Left renal pelvis (tissue), 4 donors: ENCODE data around the gene TNFAIP1. TPM values are rescaled to one million over a fixed set of nuclear protein-coding genes. Genes with fewer than 3 reads are reported as not detected.
A peak's percentile ranks its signal among the peaks of the same experiment; 100 is the strongest.

Source experiments
- DNase-seq, 4 donors: peaks; one replicate each; pipeline ENCODE4 v3.0.0-alpha.2; 2013; ENCODE audit warnings: low read depth in 4 of 4, low spot score in 3 of 4
- polyA plus RNA-seq, 4 donors: library from polyadenylated mRNA; unstranded; fragments of 120-200 nt; gene quantifications; one replicate each; pipeline ENCODE4 v1.2.1, GENCODE V29; 2013; ENCODE audit not compliant: insufficient read length in 4 of 4

Gene TNFAIP1
- polyA plus RNA-seq, 4 donors, result 32.4 to 47.3 (median 39.4) TPM

DNA sequence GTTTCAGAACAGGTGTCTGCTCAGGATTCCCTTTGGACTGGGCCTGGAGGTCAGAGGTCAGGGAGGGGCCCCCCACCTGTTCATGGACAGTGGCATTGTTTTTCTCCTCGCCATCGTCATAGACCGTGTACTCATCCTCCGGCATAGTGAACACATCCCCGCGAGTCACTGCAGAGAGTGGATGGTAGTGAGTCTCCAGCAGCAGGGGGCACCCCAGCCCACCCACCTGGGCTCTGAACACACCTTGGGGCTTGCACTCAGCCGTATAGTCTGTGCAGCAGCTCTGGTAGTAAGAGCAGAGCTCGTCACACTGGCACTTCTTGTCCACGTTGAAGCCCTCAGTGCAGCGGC is 34.1 kb downstream of the TNFAIP1 start:
- DNase-seq, result no peak

DNA sequence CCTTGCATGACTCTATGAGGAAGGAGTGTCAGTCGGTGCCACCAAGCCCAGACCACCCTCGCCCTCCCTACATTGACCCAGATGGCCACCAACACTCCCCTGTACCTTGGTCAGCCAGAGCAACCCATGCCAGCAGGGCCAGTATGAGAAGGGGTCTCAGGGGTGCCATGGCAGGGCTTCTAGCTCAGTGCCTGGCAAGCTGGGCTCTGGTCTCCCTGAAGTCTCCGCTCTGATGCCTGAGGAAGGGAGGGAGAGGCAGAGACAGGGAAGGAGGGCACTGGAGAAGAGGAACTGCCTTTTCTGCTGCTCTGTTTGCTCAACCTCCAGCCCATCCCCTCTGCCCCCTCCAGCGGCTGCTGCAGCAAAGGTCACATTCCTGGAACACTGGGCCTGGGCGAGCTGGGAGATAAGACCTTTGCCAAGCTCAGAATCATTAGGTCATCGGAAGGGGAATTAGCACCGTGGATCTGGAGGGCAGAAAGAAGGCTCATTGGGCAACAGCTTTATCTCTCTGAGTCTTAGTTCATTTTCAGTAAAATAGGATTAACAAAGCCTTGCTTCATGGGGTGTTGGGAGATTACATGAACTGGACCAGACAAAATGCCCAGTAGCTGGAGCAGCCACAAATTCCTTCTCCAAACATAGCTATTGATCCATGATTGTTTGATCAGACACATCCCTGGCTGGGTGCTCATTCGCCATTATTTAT is 34.6 kb downstream of the TNFAIP1 start, which contains the start of gene VTN:
VTN (minus strand) TSS at position 273 of the 709 bp plus-strand sequence; CDS start at position 169, 104 bp downstream.
- no peak for DNase-seq

DNA sequence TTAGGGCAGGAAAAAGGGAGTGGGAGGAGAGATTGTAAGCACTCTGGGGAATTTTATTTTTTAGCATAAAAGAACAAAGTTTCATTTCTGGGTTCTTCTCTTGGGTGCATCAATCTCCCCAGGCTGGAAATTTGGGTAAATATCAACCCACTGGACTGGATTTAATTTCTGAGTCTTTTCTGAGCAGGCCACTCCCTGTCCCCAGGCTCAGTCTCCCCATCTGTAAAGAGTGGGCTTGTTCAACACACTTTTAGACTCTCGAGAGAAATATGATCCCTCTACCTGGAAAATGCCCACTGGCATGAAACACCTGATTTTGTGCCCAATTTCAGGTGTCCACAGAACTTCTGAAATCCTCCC is 35.2 kb downstream of the TNFAIP1 start:
- DNase-seq, result no peak

DNA sequence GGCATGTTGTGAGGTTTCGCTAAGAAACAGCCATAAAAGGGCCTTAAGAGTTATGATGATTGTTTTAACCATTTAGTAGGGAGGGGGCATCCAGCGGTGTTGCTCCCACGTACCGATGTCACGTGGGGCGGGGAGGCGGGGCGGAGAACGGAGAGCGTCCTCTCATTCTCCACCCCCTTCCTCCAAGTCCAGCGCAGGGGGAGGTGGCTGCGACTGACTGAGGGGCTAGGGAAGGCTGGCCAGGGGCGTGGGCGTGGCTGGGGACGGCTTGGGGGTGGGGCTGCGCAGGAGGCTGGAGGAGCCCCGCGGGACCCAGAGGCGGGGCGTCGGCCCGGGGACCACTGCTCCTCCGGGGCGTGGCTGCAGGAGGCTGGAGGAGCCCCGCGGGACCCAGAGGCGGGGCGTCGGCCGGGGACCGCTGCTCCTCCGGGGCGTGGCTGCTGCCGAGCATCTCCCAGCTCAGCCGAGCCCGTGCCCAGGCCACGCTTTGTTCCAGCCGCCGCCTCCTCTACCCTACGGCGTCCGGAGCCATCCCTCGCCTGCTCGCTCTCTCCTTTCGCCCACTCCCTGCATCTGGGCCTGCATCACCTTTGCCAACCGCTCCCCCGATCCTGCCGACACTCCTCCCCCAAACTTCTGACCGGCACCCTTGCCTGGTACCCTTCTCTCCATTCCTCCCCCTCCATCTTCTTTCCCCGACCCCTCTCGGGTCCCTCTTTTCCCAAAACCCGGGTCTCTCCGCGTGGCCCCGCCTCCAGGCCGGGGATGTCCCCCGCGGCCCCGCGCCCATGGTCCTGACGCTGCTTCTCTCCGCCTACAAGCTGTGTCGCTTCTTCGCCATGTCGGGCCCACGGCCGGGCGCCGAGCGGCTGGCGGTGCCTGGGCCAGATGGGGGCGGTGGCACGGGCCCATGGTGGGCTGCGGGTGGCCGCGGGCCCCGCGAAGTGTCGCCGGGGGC is 36.0 kb downstream of the TNFAIP1 start, which contains the start of gene SARM1:
SARM1 (plus strand) TSS at position 450 of the 958 bp plus-strand sequence; CDS start at position 789, 339 bp downstream.
- peak; percentile 70 to 80 (median 77) for DNase-seq

DNA sequence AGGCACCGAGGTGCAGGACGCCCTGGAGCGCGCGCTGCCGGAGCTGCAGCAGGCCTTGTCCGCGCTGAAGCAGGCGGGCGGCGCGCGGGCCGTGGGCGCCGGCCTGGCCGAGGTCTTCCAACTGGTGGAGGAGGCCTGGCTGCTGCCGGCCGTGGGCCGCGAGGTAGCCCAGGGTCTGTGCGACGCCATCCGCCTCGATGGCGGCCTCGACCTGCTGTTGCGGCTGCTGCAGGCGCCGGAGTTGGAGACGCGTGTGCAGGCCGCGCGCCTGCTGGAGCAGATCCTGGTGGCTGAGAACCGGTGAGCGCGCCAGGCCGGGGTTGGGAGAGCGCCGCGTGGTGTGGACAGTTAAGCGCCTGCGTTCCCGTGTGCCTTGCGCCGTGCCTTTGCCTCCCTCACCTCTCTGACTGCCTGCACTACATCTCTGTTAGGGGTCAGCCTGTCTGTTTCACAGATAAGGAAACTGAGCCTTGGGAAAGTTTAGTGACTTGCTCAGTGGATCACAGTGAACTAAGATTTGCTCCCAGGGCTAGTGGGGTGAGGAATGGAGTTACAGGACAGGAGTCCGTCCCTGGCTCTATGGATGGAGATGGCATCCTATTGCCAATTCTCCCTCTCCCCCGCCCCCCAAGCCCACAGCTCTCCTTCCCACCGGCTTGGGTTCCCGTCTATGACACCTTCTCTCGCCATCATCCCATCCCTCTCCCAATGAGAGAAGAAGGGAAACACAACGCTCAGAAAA is 36.8 kb downstream of the TNFAIP1 start:
- no peak for DNase-seq

DNA sequence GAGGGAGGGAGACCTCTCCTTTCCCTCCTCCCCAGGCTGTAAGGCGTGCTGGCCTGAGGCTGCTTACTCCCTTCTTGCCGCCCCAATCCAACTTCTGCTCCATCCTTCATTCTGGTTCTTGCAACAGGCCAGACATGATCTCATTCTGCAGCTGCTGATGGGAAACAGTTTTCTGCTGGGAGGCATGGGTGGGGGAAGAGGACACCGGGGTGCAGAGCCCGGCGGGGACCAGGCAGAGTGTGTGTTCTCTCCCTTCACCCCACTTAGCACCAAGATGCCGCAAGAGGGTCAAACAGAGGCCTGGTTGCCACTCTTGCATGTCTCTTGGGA is 37.3 kb downstream of the TNFAIP1 start:
- no peak for DNase-seq

DNA sequence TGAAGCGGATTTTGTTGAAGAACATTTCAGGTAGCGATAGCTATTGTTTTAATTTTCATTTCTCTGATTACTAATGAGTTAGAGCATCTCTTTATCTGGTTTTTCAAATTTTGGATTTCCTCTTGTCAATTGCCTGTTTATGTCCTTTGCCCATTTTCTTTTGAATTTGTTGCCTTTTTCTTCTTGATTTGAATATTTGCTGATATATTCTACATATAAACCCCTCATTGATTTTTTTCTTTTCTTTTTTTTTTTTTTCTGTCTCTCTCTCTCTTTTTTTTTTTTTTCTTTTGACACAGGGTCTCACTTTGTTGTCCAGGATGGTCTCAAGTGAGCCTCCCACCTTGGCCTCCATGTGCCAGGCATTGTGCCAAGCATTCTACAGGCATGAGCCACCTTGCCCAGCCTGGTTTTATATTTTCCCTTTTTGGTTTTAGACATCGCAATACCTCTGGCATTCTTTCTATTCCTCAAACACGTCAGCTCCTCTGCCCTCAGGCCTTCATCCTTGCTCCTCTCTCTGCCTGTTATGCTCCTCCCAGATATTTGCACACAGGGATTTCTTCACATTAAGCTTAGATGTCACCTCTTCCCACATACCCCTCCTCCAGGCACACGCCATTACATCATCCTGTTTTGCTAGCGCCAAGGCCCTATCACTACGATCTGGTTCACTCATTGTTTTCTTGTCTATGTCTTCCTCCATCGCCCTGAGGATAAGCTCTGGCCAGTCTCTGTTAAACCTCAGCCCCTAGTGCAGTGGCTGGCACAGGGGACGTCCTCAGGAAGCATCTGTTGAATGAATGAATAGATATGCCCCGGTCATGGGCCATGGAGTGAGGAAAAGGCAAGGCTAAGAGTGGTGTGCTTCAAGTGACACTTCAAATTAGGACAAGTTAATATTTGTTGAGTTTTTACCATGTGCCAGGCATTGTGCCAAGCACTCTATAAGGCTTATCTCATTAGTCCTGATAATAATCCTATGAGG is 44.5 kb downstream of the TNFAIP1 start:
- no peak for DNase-seq

DNA sequence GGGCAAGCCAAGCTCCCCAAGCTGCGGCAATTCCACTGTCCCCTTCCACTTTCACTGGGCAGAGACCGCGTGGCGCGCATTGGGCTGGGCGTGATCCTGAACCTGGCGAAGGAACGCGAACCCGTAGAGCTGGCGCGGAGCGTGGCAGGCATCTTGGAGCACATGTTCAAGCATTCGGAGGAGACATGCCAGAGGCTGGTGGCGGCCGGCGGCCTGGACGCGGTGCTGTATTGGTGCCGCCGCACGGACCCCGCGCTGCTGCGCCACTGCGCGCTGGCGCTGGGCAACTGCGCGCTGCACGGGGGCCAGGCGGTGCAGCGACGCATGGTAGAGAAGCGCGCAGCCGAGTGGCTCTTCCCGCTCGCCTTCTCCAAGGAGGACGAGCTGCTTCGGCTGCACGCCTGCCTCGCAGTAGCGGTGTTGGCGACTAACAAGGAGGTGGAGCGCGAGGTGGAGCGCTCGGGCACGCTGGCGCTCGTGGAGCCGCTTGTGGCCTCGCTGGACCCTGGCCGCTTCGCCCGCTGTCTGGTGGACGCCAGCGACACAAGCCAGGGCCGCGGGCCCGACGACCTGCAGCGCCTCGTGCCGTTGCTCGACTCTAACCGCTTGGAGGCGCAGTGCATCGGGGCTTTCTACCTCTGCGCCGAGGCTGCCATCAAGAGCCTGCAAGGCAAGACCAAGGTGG is 45.7 kb downstream of the TNFAIP1 start:
- no peak for DNase-seq

DNA sequence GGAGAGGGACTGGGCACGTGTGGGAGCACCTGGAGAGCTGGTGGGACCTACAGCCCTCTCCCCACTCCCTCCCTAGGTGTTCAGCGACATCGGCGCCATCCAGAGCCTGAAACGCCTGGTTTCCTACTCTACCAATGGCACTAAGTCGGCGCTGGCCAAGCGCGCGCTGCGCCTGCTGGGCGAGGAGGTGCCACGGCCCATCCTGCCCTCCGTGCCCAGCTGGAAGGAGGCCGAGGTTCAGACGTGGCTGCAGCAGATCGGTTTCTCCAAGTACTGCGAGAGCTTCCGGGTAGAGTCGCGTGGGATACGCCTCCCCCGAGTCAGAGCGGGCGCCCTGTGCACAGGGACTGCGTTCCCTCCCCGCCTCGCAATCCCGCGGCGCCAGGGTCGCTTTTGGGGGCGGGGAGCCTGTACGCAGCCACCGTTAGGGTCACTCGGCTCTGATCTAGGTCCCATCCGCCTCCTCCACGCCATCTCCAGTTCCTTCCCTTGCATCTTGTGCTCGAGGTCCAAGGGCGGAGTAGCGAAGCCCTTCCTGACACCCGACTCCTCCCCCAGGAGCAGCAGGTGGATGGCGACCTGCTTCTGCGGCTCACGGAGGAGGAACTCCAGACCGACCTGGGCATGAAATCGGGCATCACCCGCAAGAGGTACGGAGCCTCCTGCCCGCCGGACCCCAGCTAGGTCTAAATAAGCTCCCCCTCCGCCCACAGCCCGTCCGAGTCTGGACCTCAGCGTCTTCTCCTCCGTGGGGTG is 48.9 kb downstream of the TNFAIP1 start:
- DNase-seq, result no peak

DNA sequence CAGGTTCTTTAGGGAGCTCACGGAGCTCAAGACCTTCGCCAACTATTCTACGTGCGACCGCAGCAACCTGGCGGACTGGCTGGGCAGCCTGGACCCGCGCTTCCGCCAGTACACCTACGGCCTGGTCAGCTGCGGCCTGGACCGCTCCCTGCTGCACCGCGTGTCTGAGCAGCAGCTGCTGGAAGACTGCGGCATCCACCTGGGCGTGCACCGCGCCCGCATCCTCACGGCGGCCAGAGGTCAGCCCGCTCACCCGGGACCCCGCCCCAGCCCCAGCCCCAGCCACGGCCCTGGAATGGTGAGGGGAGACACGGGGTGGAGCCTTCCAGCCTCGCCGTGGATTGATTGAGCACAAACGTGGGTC is 49.5 kb downstream of the TNFAIP1 start:
- no peak for DNase-seq

DNA sequence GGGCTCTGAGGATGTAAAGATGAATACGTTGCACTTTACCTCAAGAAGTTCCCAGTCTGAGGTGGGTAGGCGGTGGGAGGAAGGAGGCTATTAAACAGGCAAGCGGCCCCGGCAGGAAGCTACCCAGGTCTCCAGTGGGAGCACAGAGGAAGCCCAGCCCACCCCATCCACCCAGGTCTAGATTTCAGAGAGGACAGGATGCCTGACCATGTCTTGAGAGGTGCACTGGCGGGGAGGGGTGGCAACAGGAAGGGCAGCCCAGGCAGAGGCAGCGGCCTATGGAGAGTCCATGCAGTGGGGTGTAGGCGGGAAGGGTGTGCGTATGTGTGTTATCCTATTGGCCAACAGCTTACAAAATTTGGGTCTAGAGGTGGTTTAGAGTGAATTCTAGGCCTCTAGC is 49.8 kb downstream of the TNFAIP1 start:
- no peak for DNase-seq

DNA sequence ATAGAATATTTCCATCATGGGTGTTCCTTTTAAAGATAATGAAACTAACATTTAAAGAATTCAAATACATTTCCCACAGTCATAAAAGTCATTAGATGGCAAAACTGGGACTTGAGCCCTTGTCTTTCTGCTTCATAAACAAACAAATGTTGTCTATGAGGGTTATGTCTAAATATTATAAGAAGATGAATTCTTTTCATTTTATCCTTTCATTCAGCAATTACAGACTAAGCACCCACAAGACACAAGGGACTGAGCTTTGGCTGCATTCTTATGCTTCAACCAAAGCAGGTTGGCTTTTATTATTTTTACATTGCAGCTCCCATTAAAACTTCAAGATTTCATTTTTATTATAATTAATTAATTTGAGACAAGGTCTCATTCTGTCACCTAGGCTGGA is 50.8 kb downstream of the TNFAIP1 start:
- DNase-seq, result no peak

DNA sequence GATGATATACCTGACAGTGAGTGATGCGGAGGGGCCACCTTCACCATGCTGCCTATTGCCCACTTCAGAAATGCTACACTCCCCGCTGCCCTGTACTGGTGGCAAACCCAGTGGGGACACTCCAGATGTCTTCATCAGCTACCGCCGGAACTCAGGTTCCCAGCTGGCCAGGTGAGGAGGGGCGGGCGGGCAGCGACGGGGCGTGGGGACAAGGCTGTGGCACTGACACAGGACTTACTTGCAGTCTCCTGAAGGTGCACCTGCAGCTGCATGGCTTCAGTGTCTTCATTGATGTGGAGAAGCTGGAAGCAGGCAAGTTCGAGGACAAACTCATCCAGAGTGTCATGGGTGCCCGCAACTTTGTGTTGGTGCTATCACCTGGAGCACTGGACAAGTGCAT is 52.5 kb downstream of the TNFAIP1 start:
- no peak for DNase-seq

DNA sequence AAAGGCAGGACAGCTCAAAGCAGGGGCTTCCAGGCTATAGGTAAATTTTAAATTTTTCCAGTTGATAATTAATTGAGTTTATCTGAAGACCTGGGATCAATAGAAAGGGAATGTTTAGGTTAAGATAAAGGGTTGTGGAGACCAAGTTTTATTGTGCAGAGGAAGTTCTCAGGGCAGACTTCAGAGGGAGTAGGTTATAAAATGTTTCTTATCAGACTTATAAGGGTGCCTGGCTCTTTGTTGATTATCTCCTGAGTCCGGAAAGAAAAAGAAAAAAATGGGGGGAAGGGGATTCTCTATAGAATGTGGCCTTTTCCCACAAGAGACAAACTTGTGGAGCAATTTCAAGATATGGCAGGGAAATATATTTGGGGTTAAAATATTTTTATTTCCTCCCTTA is 54.6 kb downstream of the TNFAIP1 start:
- DNase-seq, result no peak

DNA sequence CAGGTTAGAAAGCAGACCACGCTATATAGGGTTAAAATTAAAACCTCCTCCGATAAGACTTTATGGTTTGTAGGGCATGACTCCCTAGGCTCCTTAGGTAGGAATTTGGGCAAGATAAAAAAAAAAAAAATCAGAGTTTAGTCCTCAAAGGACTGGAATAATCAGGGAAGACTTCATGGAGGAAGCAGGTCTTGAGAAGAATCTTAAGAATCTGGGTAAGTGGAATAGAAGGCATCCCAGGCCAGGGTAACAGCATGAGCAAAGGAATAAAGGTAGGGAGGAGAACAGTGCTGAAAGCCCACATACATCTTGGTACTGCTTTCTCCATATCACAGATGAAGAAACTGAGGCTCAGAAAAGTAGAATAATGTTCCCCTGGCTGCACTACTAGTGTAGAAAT is 55.0 kb downstream of the TNFAIP1 start:
- DNase-seq, result no peak

DNA sequence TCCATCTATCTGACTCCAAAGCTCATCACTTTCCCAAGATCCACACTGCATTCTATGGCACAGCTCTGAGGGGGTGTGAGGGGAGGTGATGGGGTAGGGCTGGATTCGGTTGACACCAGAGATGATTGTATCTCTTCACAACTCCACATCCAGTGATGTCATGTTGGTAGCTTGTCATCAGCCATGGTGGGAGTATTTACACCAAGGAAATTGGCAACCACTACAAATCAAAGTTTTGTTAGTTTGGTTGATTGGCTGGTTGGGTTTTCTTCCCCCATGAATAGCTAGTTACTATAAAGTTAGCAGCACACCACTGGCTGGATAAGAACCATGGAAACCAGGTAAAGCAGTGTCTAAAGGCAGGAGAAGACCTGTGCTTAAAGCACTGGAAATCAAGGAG is 55.4 kb downstream of the TNFAIP1 start:
- no peak for DNase-seq

DNA sequence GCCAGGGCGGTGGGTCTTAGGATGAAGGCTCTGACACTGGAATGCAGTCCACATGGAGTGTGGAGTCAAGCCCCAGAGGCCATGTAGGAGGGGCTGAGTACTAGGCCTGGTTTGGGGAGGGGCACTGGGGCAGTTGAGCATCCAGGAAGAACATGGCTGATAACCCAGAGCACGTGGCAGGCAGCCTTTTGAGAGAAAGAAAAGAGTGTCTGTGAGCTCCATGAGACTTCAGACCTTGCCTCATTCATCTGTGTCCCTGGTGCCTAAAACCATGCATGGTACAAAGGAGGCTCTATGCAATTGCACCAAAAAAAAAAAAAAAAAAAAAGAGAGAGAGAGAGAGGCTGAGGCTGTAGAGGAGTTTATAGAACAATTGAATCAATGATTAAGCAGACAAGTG is 55.8 kb downstream of the TNFAIP1 start:
- no peak for DNase-seq

DNA sequence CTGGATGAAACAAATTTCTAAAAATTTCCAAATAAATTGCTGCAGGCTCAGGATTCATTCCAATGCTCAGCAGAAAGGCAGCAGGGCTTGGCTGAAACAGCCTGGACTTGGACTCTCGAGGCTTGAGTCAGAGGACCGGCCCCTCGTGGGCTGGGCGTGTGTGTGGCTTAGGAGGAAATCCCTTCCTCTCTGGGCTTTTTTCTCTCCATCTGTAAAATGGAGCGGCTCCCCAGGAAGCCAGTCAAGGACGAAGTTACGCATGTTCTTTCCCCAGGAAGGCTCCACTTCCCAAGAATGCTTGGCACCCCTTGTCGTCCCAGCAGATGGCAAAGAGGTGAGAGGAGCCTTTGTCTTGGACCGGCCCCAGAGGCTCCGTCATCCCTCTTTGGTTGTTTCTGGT is 56.9 kb downstream of the TNFAIP1 start:
- no peak for DNase-seq
